Lower lobe of right lung (tissue), 2 donors: ENCODE measurements around the gene ATOX1. TPM values are rescaled to one million over a fixed set of nuclear protein-coding genes. Genes with fewer than 3 reads are reported as not detected.
A peak's percentile ranks its signal among the peaks of the same experiment; 100 is the strongest.

Experiments
- ATAC-seq, 2 donors: fragments of 200-7000 bp; cut with Tn5 transposase; one replicate each; pipeline ENCODE4 v1.9.1; 2020 to 2022; ENCODE audit warnings: mild to moderate bottlenecking in 2 of 2, moderate library complexity in 2 of 2
- DNase-seq: peaks from one replicate; pipeline ENCODE4 v3.0.0-alpha.2; 2020
- H3K27ac ChIP-seq: fragments of 200-600 bp; one replicate; pipeline ENCODE4 v1.8.0; 2022
- H3K27me3 ChIP-seq: fragments of 200-600 bp; one replicate; pipeline ENCODE4 v1.8.0; 2022; ENCODE audit warnings: low read depth
- H3K36me3 ChIP-seq: fragments of 200-600 bp; one replicate; pipeline ENCODE4 v1.8.0; 2022; ENCODE audit warnings: mild to moderate bottlenecking
- H3K4me1 ChIP-seq: fragments of 200-600 bp; one replicate; pipeline ENCODE4 v1.8.0; 2022
- H3K4me3 ChIP-seq: fragments of 200-600 bp; one replicate; pipeline ENCODE4 v1.8.0; 2022; ENCODE audit warnings: mild to moderate bottlenecking
- H3K9me3 ChIP-seq: fragments of 200-600 bp; one replicate; pipeline ENCODE4 v1.8.0; 2022
- CTCF ChIP-seq: fragments of 200-600 bp; IDR thresholded peaks from one replicate; pipeline ENCODE4 v1.8.0; 2022; ENCODE audit warnings: antibody characterized with exemption, mild to moderate bottlenecking
- intact Hi-C: fragments of 100-400 bp; cut with DNase I; formaldehyde crosslinking; loops from one replicate; pipeline ENCODE4 v1.11.0; 2022
- long read RNA-seq: library from polyadenylated mRNA; unstranded; transcript quantifications from one replicate; pipeline ENCODE4 v2.0.0, GENCODE V29; 2021
- total RNA-seq: library from RNA; stranded (reverse); fragmentation: NEBNext Ultra II Directional; extraction: Animal tissue kit (Norgen Biotek cat#: 25700); gene quantifications from one replicate; pipeline ENCODE4 v1.2.1, GENCODE V29; 2021
- donor health status: DM: no; HTN: yes; CAD: no; lungs with severe emphysema.

The ATOX1 gene
- total RNA-seq = 68.2 TPM
- long read RNA-seq, transcript ATOX1-201 (4 exons, 488 nt) = major isoform, 21 of 29 reads
- long read RNA-seq, partial matches to known transcripts = 1 of 29 reads
- long read RNA-seq, other reads (novel, unspliced or antisense) = 7 of 29 reads

GRCh38 chr5:151758430-151759241 lies at the start of gene ATOX1:
Gene ATOX1, minus strand, starts transcription at chr5:151758631. Its CDS starts 80 bp downstream, at chr5:151758551.
- peak within 1 kb of the TSS; percentile 84 for H3K27ac ChIP-seq
- intact Hi-C loops = no loop called here
- H3K27me3 ChIP-seq = no peaks in the 10 kb centered on the region
- DNase-seq (peak; percentile 94), ATAC-seq (peak; percentile 99 to 100)
- no peaks in the 10 kb centered on the region for H3K9me3 ChIP-seq
- no peaks in the 10 kb centered on the region for H3K36me3 ChIP-seq
- H3K4me1 ChIP-seq = peaks cover 22% of the 10 kb centered on the region
- TF ChIP-seq CTCF = peak; percentile 18
- peak within 1 kb of the TSS; percentile 75 for H3K4me3 ChIP-seq

GRCh38 chr5:151805414-151806223 lies 47.2 kb upstream of the ATOX1 start:
- no peak overlapping the region for H3K27ac ChIP-seq
- no peaks in the 10 kb centered on the region for H3K27me3 ChIP-seq
- H3K36me3 ChIP-seq = peaks cover 75% of the 10 kb centered on the region
- ATAC-seq (peak; percentile 48 to 56), DNase-seq (no peak)
- intact Hi-C loops = no loop called here
- H3K4me3 ChIP-seq = no peak overlapping the region
- H3K9me3 ChIP-seq = no peaks in the 10 kb centered on the region
- peaks cover 14% of the 10 kb centered on the region for H3K4me1 ChIP-seq
- TF ChIP-seq CTCF = no peak

- Histone ChIP-seq H3K27ac (no peak overlapping the region), H3K4me1 (peaks cover 1% of the 10 kb centered on the region), H3K27me3 (no peaks in the 10 kb centered on the region), H3K36me3 (peaks cover 97% of the 10 kb centered on the region), H3K9me3 (no peaks in the 10 kb centered on the region), H3K4me3 (no peak overlapping the region)
- ATAC-seq (no peak), DNase-seq (no peak)
- intact Hi-C loops = no loop called here
- TF ChIP-seq CTCF = no peak
Measured at GRCh38 chr5:151800532-151800931, 42.1 kb upstream of the ATOX1 start.

GRCh38 chr5:151799407-151799806 lies 41.0 kb upstream of the ATOX1 start:
- H3K9me3 ChIP-seq = no peaks in the 10 kb centered on the region
- H3K27ac ChIP-seq = no peak overlapping the region
- ATAC-seq (no peak), DNase-seq (no peak)
- H3K36me3 ChIP-seq = peaks cover 100% of the 10 kb centered on the region
- H3K27me3 ChIP-seq = no peaks in the 10 kb centered on the region
- no peak for TF ChIP-seq CTCF
- intact Hi-C loops = no loop called here
- H3K4me3 ChIP-seq = no peak overlapping the region
- no peaks in the 10 kb centered on the region for H3K4me1 ChIP-seq

GRCh38 chr5:151798674-151799073 lies 40.2 kb upstream of the ATOX1 start:
- TF ChIP-seq CTCF = no peak
- intact Hi-C loops = no loop called here
- Histone ChIP-seq H3K4me1 (no peaks in the 10 kb centered on the region), H3K36me3 (peaks cover 100% of the 10 kb centered on the region), H3K4me3 (no peak overlapping the region), H3K9me3 (no peaks in the 10 kb centered on the region), H3K27me3 (no peaks in the 10 kb centered on the region), H3K27ac (no peak overlapping the region)
- ATAC-seq (no peak), DNase-seq (no peak)
